Measurements from ENCODE around the gene CLSTN2.

GRCh38 chr3:140188285-140188684 is 253.3 kb downstream of the CLSTN2 start:
- TF ChIP-seq, protein P1, sequence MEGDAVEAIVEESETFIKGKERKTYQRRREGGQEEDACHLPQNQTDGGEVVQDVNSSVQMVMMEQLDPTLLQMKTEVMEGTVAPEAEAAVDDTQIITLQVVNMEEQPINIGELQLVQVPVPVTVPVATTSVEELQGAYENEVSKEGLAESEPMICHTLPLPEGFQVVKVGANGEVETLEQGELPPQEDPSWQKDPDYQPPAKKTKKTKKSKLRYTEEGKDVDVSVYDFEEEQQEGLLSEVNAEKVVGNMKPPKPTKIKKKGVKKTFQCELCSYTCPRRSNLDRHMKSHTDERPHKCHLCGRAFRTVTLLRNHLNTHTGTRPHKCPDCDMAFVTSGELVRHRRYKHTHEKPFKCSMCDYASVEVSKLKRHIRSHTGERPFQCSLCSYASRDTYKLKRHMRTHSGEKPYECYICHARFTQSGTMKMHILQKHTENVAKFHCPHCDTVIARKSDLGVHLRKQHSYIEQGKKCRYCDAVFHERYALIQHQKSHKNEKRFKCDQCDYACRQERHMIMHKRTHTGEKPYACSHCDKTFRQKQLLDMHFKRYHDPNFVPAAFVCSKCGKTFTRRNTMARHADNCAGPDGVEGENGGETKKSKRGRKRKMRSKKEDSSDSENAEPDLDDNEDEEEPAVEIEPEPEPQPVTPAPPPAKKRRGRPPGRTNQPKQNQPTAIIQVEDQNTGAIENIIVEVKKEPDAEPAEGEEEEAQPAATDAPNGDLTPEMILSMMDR (conservative IDR thresholded peaks at IDR 0.05 in 1 of 2, IDR thresholded peaks at IDR 0.05 in 1 of 2; ENCODE audit: extremely low read depth in 1 of 2, insufficient read depth in 1 of 2, low read depth in 1 of 2, low read length in 2 of 2): no peak
- no peak for TF ChIP-seq EZH2 (IDR thresholded peaks at IDR 0.05; ENCODE audit: borderline replicate concordance, low read length)
